COLO829 (cell line): Measurements from ENCODE around the gene CHCHD6.

Experiments
- DNase-seq: peaks from one replicate; pipeline ENCODE4 v3.0.0; 2012; ENCODE audit warnings: low spot score

Gene CHCHD6

GRCh38 chr3:126923895-126924294 lies 219.9 kb downstream of the CHCHD6 start:
- no peak for DNase-seq

GRCh38 chr3:126924458-126924857 lies 220.4 kb downstream of the CHCHD6 start:
- DNase-seq = no peak

- no peak for DNase-seq
These were observed 221.6 kb downstream of the CHCHD6 start for GRCh38 chr3:126925411-126926171.

- DNase-seq = peak; percentile 81
These were observed 222.8 kb downstream of the CHCHD6 start for GRCh38 chr3:126926684-126927400.

- DNase-seq = no peak
These were observed 223.3 kb downstream of the CHCHD6 start for GRCh38 chr3:126927401-126927750.

- DNase-seq = no peak
These were observed 223.8 kb downstream of the CHCHD6 start for GRCh38 chr3:126927846-126928245.

- DNase-seq = no peak
These were observed 225.0 kb downstream of the CHCHD6 start for GRCh38 chr3:126928921-126929474.

GRCh38 chr3:126930936-126931600 lies 227.0 kb downstream of the CHCHD6 start:
- DNase-seq = no peak

- no peak for DNase-seq
These were observed 227.8 kb downstream of the CHCHD6 start for GRCh38 chr3:126931806-126932187.

- DNase-seq = no peak
These were observed 228.3 kb downstream of the CHCHD6 start for GRCh38 chr3:126932188-126932931.

- DNase-seq = no peak
These were observed 230.0 kb downstream of the CHCHD6 start for GRCh38 chr3:126934031-126934531.

GRCh38 chr3:126934991-126935390 lies 231.0 kb downstream of the CHCHD6 start:
- DNase-seq = no peak

GRCh38 chr3:126935756-126936509 lies 231.9 kb downstream of the CHCHD6 start:
- no peak for DNase-seq

- DNase-seq = peak; percentile 53
These were observed 232.9 kb downstream of the CHCHD6 start for GRCh38 chr3:126936853-126937425.

- DNase-seq = no peak
These were observed 233.5 kb downstream of the CHCHD6 start for GRCh38 chr3:126937533-126937932.

- DNase-seq = no peak
These were observed 233.9 kb downstream of the CHCHD6 start for GRCh38 chr3:126937973-126938372.

- DNase-seq = no peak
These were observed 234.7 kb downstream of the CHCHD6 start for GRCh38 chr3:126938520-126939337.

GRCh38 chr3:126939338-126939718 lies 235.3 kb downstream of the CHCHD6 start:
- no peak for DNase-seq

- DNase-seq = no peak
These were observed 235.7 kb downstream of the CHCHD6 start for GRCh38 chr3:126939733-126940132.

- no peak for DNase-seq
These were observed 237.8 kb downstream of the CHCHD6 start for GRCh38 chr3:126941721-126942270.
